ENCODE results near the gene COL17A1. TPM values are rescaled to one million over a fixed set of nuclear protein-coding genes. Genes with fewer than 3 reads are reported as not detected.

Gene COL17A1
- total and polyA plus RNA-seq, 2 experiments from 2014 or later, result 0.18 TPM; not detected in 1

DNA sequence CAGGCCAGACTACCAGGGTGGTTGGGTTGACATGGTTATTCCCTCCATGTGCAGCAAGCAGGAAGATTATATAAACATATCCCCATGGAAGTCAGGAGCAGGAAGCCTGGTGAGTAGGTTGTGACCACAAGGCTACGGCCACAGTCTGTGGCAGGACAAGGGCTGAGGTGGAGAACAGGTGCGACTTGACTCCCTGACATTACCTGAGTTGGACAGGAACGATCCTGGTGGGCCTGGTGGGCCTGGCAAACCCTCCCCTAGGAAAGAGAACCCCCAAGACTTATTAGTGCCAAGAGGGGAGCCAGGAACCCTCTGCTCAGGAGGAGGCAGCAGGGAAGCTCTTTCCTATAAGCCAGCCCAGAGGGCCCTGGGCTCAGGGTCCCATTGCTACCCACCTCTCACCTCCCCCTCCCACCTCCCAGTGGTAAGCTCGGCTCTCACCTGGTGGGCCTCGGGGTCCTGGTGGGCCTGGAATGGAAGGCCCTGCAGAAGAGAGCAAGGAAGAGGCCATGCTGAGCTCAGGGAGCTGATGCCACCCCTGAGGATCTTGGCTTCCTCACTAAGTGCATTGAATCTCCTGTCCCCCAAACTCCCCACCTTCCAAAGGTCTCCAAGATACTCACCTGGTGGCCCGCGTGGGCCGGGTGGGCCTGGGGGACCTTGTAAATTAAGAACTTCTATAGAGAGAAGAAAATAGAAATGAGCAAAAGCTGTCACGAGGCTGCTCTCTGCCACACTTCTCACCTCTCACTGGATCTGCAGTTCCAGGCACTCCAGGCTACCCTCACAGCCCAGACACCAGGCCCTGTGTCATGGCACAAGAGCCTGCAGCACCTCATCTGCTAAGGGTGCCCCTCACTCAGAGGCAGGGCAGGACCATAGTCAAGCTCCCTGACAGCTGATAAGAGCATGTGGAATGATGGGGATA is 44.6 kb downstream of the COL17A1 start:
- no peak for DNase-seq (ENCODE audit: low read depth in 1 of 2, low spot score in 1 of 2)
- Histone ChIP-seq H3K27ac (no peak overlapping the region), H3K4me3 (no peak overlapping the region), H3K27me3 (no peaks in the 10 kb centered on the region), H3K9me3 (ENCODE audit: low read depth) (no peaks in the 10 kb centered on the region), H3K4me1 (ENCODE audit: low read depth) (no peaks in the 10 kb centered on the region), H3K36me3 (no peaks in the 10 kb centered on the region)
- TF ChIP-seq, protein P1, sequence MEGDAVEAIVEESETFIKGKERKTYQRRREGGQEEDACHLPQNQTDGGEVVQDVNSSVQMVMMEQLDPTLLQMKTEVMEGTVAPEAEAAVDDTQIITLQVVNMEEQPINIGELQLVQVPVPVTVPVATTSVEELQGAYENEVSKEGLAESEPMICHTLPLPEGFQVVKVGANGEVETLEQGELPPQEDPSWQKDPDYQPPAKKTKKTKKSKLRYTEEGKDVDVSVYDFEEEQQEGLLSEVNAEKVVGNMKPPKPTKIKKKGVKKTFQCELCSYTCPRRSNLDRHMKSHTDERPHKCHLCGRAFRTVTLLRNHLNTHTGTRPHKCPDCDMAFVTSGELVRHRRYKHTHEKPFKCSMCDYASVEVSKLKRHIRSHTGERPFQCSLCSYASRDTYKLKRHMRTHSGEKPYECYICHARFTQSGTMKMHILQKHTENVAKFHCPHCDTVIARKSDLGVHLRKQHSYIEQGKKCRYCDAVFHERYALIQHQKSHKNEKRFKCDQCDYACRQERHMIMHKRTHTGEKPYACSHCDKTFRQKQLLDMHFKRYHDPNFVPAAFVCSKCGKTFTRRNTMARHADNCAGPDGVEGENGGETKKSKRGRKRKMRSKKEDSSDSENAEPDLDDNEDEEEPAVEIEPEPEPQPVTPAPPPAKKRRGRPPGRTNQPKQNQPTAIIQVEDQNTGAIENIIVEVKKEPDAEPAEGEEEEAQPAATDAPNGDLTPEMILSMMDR (IDR thresholded peaks at IDR 0.05; ENCODE audit: low read depth, low read length), result no peak

DNA sequence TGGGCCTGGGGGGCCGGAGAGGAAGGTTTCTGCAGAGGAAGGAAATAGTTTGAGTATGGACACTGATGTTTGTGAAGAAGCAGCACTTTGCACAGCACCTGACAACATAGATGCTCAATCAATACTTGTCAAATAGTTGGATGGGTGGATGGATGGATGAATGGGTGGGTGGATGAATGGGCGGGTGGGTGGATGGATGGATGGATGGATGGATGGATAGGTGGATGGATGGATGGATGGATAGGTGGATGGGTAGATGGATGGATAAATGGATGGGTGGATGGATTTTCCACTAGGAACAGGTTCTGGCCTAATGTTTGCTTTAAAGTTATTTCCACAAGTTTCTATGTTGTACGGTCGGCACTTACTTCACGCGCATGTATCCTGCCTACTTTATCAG is 45.3 kb downstream of the COL17A1 start:
- no peak overlapping the region for H3K27ac ChIP-seq
- no peaks in the 10 kb centered on the region for H3K36me3 ChIP-seq
- H3K9me3 ChIP-seq (ENCODE audit: low read depth), result no peaks in the 10 kb centered on the region
- TF ChIP-seq, protein P1 (IDR thresholded peaks at IDR 0.05; ENCODE audit: low read depth, low read length), result no peak
- H3K4me1 ChIP-seq (ENCODE audit: low read depth), result no peaks in the 10 kb centered on the region
- DNase-seq (ENCODE audit: low read depth in 1 of 2, low spot score in 1 of 2), result no peak
- H3K4me3 ChIP-seq, result no peak overlapping the region
- H3K27me3 ChIP-seq, result no peaks in the 10 kb centered on the region

DNA sequence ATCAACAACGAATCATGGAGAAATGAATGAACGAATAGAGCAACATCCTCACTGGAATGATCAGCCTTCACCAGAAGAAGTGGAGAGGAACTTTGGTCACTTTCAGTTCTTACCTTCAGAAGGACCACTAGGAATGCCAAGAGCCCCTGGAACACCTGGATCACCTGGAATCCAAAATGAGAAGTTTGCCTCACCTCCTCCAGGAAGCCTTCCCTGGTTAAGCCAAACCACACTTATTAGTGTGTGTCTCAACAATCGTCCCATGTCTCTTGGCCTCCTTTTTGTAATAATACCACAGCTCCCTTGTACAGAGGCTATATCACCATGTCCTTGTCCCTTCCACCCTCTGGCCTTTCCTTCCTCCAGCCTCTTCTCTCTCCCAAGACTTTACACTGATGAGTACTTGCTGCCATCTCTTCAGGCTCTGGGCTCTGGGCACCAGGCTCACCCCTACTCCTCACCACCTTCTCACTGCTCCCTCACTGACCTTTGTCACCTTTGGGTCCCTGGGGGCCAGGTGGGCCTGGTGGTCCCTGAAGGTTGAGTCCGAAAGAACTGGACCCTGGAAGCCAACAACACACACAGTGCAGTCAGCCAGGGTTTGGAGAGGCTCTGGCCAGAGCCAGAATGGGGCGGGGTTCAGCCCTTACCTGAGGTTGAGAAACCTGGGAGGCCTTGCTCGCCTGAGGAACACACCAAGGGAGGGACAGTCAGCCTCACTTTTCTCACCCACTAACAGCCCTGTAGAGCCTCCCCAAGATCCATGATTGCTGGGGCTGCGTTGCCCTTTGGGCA is 46.5 kb downstream of the COL17A1 start:
- no peak overlapping the region for H3K27ac ChIP-seq
- no peaks in the 10 kb centered on the region for H3K9me3 ChIP-seq (ENCODE audit: low read depth)
- no peak for DNase-seq (ENCODE audit: low read depth in 1 of 2, low spot score in 1 of 2)
- H3K4me3 ChIP-seq, result no peak overlapping the region
- H3K4me1 ChIP-seq (ENCODE audit: low read depth), result no peaks in the 10 kb centered on the region
- no peaks in the 10 kb centered on the region for H3K27me3 ChIP-seq
- TF ChIP-seq, protein P1 (IDR thresholded peaks at IDR 0.05; ENCODE audit: low read depth, low read length), result no peak
- H3K36me3 ChIP-seq, result no peaks in the 10 kb centered on the region

DNA sequence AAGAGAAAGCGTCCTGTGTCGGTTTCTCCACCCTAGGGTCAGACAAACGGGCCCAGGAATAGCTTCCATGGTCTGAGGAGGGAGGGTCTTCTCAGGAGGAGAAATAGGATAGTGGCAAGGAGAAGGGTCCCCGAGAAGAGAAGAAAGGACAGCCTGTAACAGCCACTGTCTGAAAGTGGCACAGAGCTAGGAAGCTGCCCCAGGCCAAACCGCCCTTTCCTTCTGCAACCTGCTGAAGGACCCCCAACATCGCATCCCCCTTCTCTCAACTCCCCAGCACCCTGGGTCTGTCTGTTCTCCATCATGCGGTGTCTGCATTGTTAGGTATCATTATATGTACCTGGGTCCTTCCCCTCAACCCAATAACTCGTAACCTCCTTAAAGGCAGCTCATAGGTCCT is 47.1 kb downstream of the COL17A1 start:
- DNase-seq (ENCODE audit: low read depth in 1 of 2, low spot score in 1 of 2), result no peak
- no peak overlapping the region for H3K27ac ChIP-seq
- H3K4me3 ChIP-seq, result no peak overlapping the region
- no peaks in the 10 kb centered on the region for H3K4me1 ChIP-seq (ENCODE audit: low read depth)
- H3K36me3 ChIP-seq, result no peaks in the 10 kb centered on the region
- no peaks in the 10 kb centered on the region for H3K27me3 ChIP-seq
- TF ChIP-seq, protein P1 (IDR thresholded peaks at IDR 0.05; ENCODE audit: low read depth, low read length), result no peak
- no peaks in the 10 kb centered on the region for H3K9me3 ChIP-seq (ENCODE audit: low read depth)

DNA sequence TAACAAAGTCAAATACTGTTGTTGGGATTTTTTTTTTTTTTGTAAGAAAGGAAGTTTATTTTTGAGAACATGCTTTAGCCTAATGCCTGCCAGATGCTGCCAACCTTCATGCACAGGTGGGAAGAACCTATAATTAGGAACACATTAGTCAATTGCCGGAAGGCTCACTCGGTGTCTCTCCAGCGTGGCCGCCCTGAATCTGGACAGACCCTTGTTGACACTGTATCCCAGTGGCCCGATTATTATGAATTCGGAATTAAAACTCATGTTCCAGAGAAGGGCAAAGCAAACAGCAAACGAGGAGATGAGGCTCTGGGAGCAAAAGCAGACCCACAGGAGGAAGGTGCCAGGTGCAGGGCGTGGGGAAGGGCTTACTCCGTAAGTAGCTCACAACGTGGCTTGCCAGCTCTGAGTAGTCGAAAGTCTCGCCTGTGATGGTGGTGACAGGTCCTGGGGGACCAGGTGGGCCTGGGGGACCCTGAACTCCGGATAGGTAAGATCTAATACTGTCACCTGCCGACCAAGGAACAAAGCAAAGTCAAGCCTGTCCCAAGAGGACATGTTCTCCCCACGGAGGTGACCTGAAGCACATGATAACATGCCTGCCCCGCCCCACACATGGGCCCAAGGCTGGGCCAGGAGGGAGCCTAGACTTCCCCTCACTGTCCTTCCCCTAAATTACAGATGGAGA is 48.3 kb downstream of the COL17A1 start:
- TF ChIP-seq, protein P1 (IDR thresholded peaks at IDR 0.05; ENCODE audit: low read depth, low read length), result no peak
- Histone ChIP-seq H3K36me3 (no peaks in the 10 kb centered on the region), H3K9me3 (ENCODE audit: low read depth) (no peaks in the 10 kb centered on the region), H3K4me3 (no peak overlapping the region), H3K27ac (no peak overlapping the region), H3K4me1 (ENCODE audit: low read depth) (no peaks in the 10 kb centered on the region), H3K27me3 (no peaks in the 10 kb centered on the region)
- DNase-seq (ENCODE audit: low read depth in 1 of 2, low spot score in 1 of 2), result no peak
